B cell (primary cell): Measurements from ENCODE around the gene EHBP1L1.
A peak's percentile ranks its signal among the peaks of the same experiment; 100 is the strongest.

Experiments used
- EZH2 ChIP-seq: IDR thresholded peaks from 2 replicates; pipeline ENCODE4 v1.6.1; 2012; ENCODE audit warnings: borderline replicate concordance, low read depth, mild to moderate bottlenecking, moderate library complexity, low read length; ENCODE audit not compliant: insufficient read depth, poor library complexity, severe bottlenecking
- TF ChIP-seq, protein P1 (sequence below): fragments of 200-600 bp; IDR thresholded peaks from one replicate; pipeline ENCODE4 v1.8.0; 2022; ENCODE audit warnings: antibody characterized with exemption, mild to moderate bottlenecking

DNA sequence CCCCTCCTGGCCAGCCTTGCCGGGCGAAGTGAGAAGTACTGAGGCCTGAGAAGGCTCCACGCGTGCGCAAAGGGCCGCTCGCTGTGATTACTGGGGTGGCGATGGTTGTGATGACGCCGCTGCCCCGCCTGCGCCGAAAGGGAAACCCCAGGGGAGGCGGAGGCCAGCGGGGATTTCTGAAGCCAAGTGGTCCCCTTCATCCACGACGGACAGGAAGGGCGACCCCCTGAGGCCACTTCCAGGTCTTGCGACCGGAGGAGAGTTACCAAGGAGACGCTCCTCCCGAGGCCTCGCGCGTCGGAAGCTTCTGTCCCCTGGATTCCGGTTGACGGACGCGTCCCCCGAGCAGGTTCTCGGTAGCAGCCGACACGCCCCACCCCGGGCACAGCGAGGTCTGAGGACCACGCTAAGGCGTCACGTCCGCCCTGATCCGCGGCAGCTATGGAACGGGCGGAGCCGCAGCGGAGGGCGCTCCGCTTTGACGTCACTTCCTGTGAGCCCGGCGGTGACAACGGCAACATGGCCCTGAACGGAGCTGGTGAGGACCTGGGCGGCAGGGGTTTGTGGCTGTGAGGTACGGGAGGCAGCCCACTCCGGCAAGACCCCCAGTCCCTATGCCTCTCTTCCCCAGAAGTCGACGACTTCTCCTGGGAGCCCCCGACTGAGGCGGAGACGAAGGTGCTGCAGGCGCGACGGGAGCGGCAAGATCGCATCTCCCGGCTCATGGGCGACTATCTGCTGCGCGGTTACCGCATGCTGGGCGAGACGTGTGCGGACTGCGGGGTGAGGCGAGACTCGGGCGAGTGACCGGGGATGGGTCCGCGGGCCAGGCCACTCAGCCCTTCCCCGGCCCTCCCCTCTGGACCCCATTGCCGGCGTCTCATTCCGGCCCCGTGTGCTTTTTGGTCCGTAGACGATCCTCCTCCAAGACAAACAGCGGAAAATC is 5.6 kb upstream of the EHBP1L1 start, which contains the start of gene ZNRD2:
- TF ChIP-seq, protein P1, sequence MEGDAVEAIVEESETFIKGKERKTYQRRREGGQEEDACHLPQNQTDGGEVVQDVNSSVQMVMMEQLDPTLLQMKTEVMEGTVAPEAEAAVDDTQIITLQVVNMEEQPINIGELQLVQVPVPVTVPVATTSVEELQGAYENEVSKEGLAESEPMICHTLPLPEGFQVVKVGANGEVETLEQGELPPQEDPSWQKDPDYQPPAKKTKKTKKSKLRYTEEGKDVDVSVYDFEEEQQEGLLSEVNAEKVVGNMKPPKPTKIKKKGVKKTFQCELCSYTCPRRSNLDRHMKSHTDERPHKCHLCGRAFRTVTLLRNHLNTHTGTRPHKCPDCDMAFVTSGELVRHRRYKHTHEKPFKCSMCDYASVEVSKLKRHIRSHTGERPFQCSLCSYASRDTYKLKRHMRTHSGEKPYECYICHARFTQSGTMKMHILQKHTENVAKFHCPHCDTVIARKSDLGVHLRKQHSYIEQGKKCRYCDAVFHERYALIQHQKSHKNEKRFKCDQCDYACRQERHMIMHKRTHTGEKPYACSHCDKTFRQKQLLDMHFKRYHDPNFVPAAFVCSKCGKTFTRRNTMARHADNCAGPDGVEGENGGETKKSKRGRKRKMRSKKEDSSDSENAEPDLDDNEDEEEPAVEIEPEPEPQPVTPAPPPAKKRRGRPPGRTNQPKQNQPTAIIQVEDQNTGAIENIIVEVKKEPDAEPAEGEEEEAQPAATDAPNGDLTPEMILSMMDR, result peak; percentile 48
- no peak for TF ChIP-seq EZH2
